Left ventricle myocardium superior (tissue), 1 donor: ENCODE results near the gene TNS4. TPM values are rescaled to one million over a fixed set of nuclear protein-coding genes. Genes with fewer than 3 reads are reported as not detected.

Experiments used
- ATAC-seq: fragments of 200-7000 bp; cut with Tn5 transposase; one replicate; pipeline ENCODE4 v1.9.1; 2020; ENCODE audit warnings: mild to moderate bottlenecking, moderate library complexity
- DNase-seq: peaks from one replicate; pipeline ENCODE4 v3.0.0-alpha.2; 2020
- intact Hi-C: fragments of 100-400 bp; cut with micrococcal nuclease; formaldehyde crosslinking; loops from one replicate; pipeline ENCODE4 v1.11.0; 2022
- total RNA-seq: library from RNA; stranded (reverse); fragmentation: NEBNext Ultra II Directional; extraction: Animal tissue kit (Norgen Biotek cat#: 25700); gene quantifications from one replicate; pipeline ENCODE4 v1.2.1, GENCODE V29; 2021
- donor health status: DM: no; HTN: yes; CAD: no; lungs with severe emphysema.

TNS4 gene
- total RNA-seq, 1 donor from 2014 or later = not detected

GRCh38 chr17:40522250-40522960 lies 21.0 kb upstream of the TNS4 start:
- ATAC-seq (no peak), DNase-seq (no peak)
- intact Hi-C loops = no loop called here

DNA sequence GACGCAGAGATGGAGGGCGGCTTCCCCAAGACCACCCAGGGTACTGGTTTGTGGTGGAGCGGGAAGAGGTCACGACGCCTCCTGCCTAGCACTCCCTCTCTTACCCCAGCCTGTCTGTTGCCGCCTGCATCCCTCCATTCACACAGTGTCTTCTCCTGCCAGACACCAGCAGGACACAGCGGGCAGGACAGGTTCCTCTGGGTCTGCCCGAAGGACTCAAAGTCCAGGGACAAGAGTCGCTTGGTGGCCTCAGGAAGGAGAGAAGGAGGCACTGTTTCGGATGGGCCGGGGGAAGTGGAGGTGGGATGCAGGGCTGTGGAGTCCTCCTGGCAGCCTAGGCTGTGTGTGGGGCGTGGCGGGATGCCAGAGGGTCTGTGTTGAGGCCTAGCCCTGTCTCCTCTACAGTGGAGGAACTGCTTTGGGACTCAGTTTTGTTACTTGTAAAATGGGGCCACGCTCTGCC lies 19.6 kb upstream of the TNS4 start:
- ATAC-seq (no peak), DNase-seq (no peak)
- intact Hi-C loops = no loop called here

DNA sequence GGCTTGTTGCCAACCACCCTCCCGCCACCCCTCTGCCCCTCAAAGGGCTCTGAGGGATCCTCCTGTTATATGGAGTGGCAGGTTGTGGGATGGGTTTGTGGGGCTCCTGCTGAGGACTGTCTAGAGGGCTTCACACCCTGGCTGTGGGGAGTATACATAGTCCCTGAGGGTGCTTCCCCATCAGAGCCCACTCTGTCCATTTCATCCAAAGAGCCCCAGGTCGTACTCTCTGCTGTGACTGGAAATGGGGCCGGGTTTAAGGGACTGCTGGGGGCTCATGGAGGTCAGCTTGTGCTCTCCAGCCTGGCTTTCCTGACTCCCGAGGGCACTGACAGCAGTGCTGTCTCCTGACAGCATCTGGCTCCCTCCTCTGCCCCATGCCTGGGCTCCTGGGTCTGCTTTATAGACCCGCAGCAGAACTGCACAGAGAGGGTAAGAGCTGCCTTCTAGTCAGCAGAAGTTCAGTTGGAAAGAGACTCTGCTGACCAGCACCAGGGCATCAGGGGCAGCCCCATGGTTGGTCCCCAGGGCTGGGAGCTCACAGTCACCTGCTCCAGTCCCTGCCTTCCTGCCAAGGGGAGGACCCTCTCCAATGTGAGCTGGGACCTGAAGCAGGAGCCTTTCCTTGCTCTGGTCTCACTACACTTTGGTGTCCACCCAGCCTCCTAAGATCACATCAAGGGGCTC lies 17.8 kb upstream of the TNS4 start:
- intact Hi-C loops = no loop called here
- DNase-seq = no peak
- ATAC-seq = no peak

DNA sequence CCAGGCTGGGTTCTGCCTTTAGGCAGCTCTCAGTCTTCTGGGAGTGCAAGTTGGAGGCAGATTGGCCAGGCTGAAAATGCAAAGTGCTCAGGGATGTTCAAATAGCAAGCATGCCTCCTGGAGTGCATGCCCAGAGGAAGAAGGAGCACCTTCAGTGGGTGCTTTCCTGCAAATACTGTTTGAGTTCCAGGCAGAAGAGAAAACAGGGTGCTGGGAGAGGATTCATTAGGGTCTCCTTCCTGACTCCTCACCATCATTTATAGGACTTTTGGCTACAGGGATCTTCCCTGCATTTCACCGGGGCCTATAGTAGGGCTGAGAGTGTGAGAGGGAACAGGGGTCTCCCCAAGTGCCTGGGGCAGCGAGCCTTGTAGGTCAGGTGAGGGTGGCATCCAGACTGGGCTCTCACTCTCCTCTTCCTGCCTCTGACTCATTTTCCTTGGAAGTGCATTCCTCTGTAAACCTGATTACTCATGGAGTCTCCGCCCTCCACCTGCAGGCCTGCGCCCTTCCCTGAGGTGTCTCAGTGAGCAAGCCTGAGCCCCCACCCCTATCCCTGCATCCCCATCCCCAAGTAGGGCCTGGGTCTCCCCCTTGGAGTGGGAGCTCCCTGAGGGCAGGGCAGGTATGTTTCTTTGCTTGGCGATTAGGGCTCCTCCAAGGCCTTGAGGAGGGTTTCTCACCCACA lies 17.1 kb upstream of the TNS4 start:
- intact Hi-C loops = no loop called here
- no peak for ATAC-seq
- DNase-seq = no peak

DNA sequence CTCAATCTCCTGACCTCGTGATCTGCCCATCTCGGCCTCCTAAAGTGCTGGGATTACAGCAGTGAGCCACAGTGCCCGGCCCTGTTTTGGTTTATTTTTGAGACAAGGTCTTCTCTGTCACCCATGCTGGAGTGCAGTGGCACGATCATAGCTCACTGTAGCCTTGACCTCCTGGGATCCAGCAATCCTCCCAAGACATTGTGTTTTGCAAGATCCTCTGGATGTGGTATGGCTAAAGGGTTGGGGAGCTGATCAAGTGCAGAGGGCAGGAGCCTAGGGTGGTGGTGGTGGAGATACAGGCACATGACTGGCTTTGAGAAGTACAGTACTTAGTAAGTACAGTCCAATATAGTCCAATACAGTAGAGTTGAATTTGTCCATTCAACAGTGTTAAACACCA lies 16.6 kb upstream of the TNS4 start:
- intact Hi-C loops = no loop called here
- ATAC-seq (no peak), DNase-seq (no peak)

GRCh38 chr17:40517286-40517662 lies 15.9 kb upstream of the TNS4 start:
- intact Hi-C loops = no loop called here
- ATAC-seq (no peak), DNase-seq (no peak)

GRCh38 chr17:40516581-40517285 lies 15.3 kb upstream of the TNS4 start:
- ATAC-seq (peak; percentile 23), DNase-seq (no peak)
- intact Hi-C loops = no loop called here

DNA sequence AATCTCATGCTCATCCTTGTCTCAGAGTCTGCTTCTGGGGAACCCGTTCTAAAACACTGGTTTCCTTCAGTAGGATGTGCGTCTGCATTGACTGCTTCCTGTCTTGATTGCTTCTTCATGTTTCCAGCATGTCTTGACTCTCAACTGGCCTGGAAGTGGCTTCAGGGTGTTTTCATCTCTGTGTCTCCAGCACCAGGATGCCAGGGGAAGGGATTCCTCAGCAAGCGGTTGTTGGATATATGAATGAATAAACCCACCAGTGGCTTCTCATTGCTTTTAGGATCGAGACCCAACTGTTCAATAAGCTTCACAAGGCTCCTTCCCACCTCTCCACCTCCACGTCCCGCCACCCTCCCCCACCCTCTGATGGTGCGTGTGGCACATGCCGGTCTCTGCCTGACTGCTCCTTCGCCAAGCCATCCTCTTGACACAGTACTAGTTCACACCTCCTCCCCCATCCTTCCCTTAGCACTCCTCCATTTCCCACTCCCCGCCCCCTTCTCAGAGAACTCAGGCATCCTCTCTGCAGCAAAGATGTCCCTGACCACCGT lies 14.1 kb upstream of the TNS4 start:
- no peak for DNase-seq
- no peak for ATAC-seq
- intact Hi-C loops = no loop called here

GRCh38 chr17:40515011-40515410 lies 13.6 kb upstream of the TNS4 start:
- no peak for DNase-seq
- ATAC-seq = no peak
- intact Hi-C loops = no loop called here

DNA sequence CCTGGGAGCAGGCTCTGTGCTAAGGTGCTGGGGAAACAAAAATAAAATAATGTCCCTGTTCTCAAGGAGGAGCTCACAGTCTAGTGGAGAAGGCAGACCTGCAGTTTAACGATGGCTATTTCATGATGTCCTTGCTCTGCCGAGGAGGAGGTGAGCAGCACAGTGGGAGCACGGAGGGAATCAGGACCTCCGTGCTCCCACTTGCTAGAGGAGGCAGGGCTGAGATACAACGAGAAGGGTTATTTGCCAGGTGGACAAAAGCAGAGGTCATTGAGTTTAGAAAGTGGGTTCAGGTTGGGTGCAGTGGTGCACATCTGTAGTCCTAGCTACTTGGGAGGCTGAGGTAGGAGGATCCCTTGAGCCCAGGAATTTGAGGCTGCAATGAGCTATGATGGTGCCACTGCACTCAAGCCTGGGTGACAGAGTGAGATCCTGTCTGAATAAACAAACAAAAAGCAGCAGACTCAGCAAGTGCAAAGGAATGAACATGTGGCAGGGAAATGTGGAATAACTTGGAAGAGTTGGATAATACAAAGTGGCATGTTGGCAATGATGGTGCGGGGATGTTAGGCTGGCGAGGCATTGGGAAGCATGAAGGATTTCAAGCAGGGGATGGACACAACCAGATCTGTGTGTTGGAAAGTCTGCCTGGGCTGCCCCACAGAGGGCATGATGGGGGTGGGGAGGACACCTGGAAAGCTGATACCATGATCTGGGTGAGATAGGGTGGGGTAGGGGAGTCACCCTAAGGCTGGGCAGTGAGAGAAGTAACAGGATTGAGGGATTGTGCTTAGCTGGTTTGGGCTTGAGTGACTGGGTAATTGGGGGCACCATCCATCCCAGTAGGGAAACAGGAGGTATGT lies 12.8 kb upstream of the TNS4 start:
- DNase-seq (no peak), ATAC-seq (no peak)
- intact Hi-C loops = no loop called here

DNA sequence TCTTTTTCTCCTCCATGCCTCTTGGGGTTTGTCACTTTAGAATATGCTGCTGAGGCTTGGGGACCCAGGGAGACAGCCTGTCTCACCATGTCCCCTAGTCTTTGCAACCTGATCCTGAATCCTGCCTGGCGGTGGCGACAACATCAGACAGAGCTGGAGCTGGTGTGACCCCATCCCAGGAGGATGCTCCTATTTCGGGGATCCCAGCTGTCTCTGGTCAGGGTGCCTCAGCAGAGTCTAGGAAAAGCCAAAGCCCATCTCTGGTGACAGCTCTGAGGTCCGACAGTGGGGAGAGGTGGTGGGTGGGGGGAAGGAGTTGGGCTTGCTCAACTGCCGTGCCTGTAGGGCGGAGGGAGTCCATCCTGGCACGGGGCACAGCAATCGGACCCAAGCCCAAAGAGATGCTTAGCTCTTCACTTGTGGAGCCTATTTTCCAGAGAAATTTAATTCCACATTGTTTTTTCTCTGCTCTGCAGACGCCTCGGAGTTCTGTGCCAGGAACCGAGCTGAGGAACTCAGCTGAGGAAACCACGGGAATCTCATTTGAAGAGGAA lies 10.3 kb upstream of the TNS4 start:
- intact Hi-C loops = no loop called here
- ATAC-seq = no peak
- no peak for DNase-seq

DNA sequence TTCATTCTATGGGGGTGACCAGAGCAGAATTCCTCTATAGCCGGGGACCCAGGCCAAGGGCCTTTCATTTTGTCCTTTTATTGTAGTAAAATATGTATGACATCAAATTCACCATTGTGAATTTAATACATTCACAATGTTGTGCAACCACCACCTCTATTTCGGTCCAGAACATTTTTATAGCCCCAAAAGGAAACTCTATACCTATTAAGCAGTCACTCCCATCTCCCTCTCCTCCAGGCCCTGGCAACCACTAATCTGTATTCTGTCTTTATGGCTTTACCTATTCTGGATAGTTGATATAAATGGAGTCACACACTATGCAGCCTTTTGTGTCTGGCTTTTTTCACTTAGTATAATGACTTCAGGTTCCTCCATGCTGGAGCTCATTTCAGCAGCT lies 9.7 kb upstream of the TNS4 start:
- DNase-seq = no peak
- intact Hi-C loops = no loop called here
- no peak for ATAC-seq

- intact Hi-C loops = no loop called here
- DNase-seq = no peak
- peak; percentile 23 for ATAC-seq
Measured at GRCh38 chr17:40510328-40510648, 8.9 kb upstream of the TNS4 start.

DNA sequence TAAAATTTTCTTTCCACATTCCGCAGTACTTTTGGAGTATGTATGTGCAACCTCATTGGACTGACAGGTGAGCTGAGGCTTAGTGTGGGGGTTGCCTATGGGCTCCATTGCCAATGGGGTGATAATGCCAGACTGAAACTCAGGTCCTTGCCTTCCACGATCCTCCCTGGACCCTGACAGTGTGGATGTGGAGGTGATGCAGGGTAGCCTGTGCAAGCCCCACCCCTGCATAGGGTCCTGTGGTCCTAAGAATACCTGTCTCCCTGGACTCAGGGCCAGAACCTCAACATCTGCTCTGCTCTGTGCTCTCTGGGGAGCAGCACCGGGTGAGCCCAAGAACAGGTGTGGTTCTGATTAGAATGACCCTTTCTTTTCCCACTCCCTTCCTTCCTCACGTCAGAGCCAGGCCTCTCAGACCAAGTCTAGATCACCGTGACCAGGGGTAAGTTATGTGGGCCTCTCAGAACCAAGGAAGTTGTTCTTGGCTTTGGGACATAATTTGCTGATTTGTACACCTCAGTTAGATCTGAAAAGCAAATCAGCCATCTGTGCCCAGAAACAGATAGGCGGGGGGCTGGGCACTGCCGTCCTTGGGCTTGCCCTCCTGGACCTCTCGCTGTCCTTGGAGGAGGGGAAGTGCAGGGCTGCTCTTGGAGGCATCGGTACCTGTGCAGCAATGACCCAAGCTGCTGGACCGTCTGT lies 8.4 kb upstream of the TNS4 start:
- intact Hi-C loops = no loop called here
- ATAC-seq (peak; percentile 38), DNase-seq (no peak)

GRCh38 chr17:40506786-40507185 lies 5.4 kb upstream of the TNS4 start:
- ATAC-seq = no peak
- intact Hi-C loops = no loop called here
- no peak for DNase-seq

DNA sequence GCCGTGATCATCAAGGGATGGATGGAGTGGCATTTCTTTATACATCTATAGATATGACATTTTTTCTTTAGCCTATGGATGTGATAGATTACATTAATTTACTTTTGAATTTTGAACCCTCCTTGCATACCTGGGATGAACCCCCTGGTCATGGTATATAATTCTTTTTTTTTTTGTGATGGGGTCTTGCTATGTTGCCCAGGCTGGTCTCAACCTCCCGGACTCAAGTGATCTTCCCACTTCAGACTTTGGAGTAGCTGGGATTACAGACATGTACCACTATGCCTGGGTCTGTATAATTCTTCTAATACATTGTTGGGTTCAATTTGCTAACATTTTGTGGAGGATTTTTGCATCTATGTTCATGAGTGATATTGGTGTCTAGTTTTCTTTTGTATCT lies 1.7 kb upstream of the TNS4 start:
- DNase-seq = no peak
- intact Hi-C loops = no loop called here
- no peak for ATAC-seq

- ATAC-seq = no peak
- intact Hi-C loops = no loop called here
- DNase-seq = no peak
Measured at GRCh38 chr17:40502716-40503115, 1.3 kb upstream of the TNS4 start.

DNA sequence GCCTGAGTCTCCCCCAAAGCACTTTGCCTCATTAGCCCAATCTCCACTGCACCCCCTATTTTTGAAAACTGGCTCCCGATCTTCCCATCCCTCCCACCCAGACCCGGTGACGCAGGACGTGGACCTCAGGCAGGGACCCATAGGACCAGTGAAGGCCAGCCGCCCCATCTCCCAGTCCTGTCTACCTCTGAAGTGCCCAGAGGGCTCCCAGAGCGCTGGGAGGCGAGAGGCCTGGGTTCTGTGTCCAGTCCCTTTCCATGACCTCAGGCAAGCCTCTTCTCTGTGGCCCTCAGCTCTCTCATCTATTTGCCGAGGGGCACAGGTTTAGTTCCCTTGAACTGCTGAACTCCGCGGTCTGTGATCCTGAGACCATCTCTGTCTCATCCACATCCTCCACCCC lies 714 bp downstream of the TNS4 start:
- DNase-seq (no peak), ATAC-seq (no peak)
- intact Hi-C loops = no loop called here
